ENCODE data around the gene SCN1A.

- TF ChIP-seq EZH2 (IDR thresholded peaks at IDR 0.05; ENCODE audit: insufficient read depth, poor library complexity, severe bottlenecking) = no peak
- TF ChIP-seq EZH2phosphoT487 (IDR thresholded peaks at IDR 0.05; ENCODE audit: insufficient read depth, low read depth) = no peak
These were observed 43.4 kb upstream of the SCN1A start for GRCh38 chr2:166171216-166171615.
